Activated CD8-positive, alpha-beta memory T cell treated with anti-CD3 and anti-CD28 coated beads, Interleukin-2, amount 50 U/mL, for 24 hours (primary cell): ENCODE results near the gene MESD.

ENCODE experiments used
- DNase-seq: peaks from one replicate; pipeline ENCODE4 v3.0.0-alpha.2; 2020; ENCODE audit errors: extremely low read depth

The MESD gene

GRCh38 chr15:80904998-80905397 is 84.6 kb downstream of the MESD start:
- DNase-seq, result no peak

DNA sequence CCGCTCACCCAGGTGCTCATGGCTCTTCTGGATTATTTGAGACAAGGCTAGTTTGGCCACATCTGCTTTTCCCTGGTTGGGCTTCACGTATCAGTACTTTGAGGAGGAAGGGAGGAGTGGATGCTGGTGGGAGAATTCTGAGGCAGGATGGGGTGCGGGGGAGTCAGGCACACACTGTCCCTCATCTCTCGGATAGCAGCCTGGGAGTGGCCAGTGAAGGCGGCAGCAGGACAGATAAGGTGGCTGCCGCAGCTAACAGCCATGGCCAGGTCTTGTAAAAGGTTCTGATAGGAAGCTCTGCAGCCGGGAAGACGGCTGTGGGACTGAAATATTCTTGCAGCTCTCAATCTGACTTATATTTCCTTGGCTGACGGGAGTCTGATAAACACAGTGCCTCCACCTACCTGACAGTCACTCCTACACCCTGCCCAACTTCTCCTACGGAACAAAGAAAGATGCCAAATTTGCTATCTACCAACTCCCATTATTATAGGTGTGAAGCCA is 87.3 kb downstream of the MESD start:
- DNase-seq, result no peak

- no peak for DNase-seq
Observed at GRCh38 chr15:80898040-80898439, 91.6 kb downstream of the MESD start.
